HPDE6-E6E7 (cell line): ENCODE results near the gene ERBB2.
"Not testable (repeated sequence)": the region's sequence is repeated elsewhere in the genome, so short reads cannot be mapped to it uniquely, and the experiment has no call there.

Experiments
- DNase-seq: peaks from one replicate; pipeline ENCODE4 v3.0.0; 2011; ENCODE audit warnings: missing footprints; ENCODE audit errors: extremely low spot score

The ERBB2 gene

DNA sequence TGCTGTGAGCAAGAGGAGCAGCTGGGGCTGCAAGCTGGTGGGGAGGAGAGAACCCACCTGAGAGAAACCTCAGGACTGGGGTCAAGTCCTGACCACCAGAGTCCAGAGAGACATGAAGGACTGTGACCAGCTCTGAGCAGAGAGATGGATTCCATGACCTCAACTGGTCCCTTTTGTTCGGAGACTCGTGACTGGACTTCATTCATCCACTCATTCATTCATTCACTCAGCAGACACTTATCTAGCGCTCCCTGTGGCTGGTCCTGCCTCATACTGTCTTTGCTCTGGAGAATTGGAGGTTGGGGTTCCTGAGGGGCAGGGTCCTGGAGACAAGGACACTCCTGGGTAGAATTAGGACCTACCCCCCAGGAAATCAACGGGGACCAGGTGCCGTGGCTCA lies 4.0 kb downstream of the ERBB2 start:
- DNase-seq: no peak

DNA sequence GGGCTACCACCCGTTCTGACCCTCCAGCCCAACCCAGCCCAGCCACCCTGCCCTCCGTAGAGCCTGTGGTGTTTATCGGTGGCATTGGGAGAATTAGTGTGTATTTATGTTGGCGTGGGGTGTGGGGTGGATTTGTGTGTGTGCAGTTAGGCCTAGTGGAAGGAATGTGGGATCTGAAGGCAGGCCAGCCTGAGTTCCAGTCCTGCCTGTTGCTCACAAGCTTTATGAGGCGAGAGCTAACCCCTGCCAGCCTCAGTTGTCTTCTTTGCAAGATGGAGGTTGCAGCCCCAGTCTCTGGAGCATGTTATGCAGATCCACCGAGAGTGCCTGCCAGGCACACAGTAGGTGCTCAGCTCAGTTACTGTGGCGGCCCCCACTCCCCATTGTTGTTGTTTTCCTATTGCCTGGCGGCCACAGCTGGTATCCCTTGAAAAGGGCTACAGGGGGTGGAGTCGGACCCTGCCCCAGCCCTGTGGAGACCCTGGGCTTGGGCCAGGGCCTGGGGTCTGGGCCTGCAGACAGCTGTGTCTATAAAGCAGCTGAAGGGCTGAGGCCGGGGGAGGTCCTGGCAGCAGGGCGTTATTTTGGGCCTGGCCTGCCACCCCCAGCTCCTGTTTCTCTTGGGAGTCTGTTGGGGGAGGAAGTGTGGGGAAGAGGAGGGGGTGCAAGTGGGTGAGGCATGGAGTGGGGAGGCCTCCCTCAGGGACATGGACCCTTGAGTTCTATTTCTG lies 5.1 kb downstream of the ERBB2 start:
- DNase-seq: no peak

DNA sequence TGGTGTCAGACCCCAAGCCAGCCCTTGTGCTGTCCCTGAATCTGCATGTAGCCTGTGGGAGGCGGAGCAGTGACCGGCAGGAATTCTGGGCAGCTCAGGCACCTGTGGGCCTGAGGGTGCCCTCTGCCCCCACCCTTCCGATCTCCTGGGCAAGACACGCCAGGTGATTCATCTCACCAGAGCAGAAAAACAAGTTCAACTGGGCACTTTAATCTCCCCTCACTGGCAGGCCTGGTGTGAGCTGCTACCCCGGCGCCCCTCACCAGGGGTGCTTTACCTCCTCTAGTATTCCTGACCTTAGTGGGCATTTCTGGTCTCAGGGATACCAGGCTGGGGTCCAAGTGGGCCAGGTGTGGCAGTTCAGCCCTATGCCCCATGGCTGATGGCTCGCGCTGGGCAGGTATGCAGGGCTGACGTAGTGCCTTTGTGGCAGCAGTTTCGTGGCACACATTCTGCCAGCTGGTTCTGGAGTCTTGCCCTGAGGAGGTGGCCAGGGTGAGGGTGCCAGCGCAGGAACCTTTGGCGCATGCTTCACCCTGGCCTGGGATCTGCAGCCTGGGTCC lies 6.0 kb downstream of the ERBB2 start:
- peak; percentile 91 for DNase-seq

DNA sequence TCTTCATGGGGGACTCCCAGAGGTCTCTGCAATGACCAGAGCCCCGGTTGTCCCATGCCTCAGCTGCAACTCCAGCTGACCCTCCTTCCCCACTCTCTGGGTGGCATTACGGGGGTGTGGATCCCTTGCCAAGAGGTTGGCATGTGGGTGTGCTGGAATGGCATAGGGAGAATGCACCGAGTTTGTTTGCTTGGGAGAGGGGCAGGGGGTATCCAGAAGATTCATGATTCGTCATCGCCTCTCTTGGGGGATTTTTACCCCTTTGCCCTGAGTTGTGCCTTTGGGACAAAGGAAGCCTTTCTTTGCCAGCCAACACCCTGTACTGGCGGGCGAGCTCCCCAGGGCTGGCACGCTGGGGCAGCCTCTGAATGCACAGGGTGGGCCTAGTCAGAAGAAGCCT lies 6.5 kb downstream of the ERBB2 start:
- no peak for DNase-seq

DNA sequence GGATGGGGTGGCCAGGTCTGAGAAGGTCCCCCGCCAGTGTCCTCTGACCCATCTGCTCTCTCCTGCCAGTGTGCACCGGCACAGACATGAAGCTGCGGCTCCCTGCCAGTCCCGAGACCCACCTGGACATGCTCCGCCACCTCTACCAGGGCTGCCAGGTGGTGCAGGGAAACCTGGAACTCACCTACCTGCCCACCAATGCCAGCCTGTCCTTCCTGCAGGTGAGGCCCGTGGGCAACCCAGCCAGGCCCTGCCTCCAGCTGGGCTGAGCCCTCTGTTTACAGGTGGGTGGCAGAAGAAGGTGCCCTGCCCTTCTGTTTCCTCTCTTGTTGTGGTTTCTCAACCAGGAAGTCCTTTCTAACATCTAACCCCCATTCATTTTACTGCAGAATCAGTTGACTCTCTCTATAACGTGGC lies 7.1 kb downstream of the ERBB2 start:
- DNase-seq: no peak

DNA sequence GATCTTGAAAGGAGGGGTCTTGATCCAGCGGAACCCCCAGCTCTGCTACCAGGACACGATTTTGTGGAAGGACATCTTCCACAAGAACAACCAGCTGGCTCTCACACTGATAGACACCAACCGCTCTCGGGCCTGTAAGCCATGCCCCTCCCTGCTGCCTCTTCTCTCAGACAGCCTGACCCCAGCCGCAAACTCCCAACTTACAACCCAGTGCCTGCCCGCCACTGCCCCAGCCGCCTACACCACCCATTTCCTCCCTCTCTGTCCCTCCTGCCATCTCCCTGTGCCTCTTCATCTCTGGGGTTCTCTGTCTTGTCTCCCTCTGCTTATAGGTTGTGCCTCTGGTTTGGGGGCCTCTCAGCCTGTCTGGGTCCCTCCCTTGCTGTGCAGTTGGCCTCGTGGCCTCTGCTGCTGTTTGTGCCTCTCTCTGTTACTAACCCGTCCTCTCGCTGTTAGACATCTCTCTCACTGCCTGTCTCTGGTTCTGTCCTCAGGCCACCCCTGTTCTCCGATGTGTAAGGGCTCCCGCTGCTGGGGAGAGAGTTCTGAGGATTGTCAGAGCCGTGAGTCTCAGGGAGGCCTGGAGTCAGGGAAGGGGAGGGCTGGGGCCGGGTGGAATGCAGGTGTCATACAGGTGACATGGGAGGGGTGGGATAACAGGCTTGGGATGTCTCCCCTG lies 9.6 kb downstream of the ERBB2 start:
- no peak for DNase-seq

DNA sequence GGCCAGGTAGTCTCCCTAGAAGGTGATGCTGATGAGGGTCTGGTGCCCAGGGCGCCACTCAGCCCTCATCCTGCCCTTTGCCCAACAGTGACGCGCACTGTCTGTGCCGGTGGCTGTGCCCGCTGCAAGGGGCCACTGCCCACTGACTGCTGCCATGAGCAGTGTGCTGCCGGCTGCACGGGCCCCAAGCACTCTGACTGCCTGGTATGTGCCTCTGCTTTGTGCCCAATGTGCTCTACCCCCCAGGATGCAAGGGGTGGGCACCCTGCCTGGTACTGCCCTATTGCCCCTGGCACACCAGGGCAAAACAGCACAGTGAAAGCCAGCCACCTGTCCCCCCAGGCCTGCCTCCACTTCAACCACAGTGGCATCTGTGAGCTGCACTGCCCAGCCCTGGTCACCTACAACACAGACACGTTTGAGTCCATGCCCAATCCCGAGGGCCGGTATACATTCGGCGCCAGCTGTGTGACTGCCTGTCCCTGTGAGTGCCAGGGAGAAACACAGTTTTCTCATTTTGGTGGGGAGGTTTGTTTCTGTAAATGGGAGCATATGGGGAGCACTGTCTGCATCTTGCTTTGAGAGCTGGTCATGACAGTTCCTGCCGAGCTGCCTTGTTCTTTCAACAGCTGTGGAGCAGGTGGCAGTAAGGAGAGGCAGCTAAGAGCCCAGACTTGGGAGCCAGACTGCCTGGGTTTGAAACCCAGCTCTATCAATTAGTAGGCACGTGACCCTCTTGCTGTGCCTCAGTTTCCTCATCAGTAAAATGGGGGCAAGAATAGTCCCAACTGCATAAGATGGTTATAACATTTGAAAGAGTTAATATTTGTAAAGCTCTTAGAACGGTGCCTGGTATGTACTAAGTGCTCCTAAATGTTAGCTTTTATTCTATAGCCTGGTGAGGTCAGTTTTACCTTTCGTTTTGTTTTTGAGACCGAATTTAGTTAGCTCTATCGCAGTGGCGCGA lies 10.4 kb downstream of the ERBB2 start:
- no peak for DNase-seq

DNA sequence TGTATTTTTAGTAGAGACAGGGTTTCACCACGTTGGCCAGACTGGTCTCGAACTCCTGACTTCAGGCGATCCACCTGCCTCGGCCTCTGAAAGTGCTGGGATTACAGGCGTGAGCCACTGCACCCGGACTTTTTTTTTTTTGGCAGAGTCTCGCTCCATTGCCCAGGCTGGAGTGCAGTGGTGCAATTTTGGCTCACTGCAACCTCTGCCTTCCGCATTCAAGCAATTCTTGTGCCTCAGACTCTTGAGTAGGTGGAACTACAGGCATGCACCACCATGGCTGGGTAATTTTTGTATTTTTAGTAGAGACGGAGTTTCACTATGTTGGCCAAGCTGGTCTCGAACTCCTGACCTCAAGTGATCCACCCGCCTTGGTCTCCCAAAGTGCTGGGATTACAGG lies 11.2 kb downstream of the ERBB2 start:
- DNase-seq: not testable (repeated sequence)

DNA sequence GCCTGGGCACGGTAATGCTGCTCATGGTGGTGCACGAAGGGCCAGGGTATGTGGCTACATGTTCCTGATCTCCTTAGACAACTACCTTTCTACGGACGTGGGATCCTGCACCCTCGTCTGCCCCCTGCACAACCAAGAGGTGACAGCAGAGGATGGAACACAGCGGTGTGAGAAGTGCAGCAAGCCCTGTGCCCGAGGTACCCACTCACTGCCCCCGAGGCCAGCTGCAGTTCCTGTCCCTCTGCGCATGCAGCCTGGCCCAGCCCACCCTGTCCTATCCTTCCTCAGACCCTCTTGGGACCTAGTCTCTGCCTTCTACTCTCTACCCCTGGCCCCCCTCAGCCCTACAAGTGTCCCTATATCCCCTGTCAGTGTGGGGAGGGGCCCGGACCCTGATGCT lies 12.0 kb downstream of the ERBB2 start:
- no peak for DNase-seq

DNA sequence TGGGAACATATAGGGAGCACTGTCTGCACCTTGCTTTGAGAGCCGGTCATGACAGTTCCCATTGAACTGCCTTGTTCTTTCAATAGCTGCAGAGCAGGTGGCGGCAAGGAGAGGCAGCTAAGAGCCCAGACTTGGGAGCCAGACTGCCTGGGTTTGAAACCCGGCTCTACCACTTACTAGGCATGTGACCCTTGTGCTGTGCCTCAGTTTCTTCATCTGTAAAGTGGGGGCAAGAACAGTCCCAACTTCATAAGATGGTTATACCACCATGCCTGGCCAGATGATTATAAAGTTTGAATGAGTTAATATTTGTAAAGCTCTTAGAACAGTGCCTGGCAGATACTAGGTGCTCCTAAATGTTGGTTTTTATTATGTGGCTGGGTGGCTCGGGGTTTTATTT lies 14.4 kb downstream of the ERBB2 start:
- DNase-seq: no peak

DNA sequence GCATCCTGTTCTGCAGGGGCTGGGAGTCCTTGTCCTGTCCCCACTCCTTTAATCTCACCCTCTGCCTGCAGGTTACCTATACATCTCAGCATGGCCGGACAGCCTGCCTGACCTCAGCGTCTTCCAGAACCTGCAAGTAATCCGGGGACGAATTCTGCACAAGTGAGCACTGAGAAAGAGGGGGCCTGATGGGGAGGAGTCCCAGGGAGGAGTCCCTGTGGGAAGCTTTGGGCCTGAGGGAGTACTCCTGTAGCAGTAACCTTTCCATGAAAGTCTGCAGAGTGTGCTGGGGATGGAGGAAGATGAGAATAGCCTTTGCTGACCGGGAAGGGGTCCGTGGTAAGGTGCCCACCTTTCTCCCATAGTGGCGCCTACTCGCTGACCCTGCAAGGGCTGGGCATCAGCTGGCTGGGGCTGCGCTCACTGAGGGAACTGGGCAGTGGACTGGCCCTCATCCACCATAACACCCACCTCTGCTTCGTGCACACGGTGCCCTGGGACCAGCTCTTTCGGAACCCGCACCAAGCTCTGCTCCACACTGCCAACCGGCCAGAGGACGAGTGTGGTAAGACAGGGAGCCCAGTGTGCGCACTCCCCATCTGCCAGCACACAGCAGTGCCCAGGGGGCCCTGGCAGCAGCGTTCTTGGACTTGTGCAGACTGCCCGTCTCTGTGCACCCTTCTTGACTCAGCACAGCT lies 15.7 kb downstream of the ERBB2 start:
- DNase-seq: no peak

DNA sequence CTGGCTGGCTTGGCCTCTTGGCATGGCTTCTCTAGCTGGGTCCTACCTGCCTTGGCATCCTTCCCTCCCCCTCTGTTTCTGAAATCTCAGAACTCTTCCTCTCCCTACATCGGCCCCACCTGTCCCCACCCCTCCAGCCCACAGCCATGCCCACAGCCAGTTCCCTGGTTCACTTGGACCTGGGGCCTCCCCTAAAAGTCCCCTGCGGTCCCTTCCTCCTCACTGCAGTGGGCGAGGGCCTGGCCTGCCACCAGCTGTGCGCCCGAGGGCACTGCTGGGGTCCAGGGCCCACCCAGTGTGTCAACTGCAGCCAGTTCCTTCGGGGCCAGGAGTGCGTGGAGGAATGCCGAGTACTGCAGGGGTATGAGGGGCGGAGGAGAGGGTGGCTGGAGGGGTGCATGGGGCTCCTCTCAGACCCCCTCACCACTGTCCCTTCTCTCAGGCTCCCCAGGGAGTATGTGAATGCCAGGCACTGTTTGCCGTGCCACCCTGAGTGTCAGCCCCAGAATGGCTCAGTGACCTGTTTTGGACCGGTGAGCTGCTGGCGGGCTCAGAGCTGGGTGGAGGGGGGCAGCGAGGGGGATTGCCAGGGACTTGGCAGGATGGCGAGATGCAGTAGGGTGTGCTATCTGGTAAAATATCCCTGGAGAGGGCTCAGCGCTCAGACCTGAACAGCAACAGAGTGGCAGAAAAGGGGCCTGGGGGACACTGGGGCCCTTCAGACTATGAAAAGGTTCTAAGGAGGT lies 16.4 kb downstream of the ERBB2 start:
- no peak for DNase-seq

DNA sequence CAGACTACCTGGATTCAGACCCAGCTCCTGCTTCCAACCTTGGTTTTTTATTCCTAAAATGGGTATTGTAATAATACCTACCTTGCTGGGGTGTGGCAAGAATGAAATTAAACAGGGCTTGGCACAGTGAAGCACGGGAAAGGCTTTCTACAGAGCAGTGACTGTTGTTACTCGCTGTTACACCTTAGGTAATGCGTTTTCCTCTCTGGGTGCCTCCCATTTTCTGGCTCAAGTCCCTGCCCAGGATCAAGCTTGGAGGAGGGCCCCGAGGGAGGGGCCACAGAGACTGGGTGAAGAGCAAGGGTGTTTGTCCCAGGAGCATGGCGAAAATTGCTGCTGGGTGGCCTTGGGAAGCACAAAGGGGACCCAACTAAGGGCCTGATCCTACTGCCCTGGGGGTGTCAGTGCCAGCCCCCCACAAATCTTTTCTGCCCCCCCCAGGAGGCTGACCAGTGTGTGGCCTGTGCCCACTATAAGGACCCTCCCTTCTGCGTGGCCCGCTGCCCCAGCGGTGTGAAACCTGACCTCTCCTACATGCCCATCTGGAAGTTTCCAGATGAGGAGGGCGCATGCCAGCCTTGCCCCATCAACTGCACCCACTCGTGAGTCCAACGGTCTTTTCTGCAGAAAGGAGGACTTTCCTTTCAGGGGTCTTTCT lies 17.1 kb downstream of the ERBB2 start:
- no peak for DNase-seq

DNA sequence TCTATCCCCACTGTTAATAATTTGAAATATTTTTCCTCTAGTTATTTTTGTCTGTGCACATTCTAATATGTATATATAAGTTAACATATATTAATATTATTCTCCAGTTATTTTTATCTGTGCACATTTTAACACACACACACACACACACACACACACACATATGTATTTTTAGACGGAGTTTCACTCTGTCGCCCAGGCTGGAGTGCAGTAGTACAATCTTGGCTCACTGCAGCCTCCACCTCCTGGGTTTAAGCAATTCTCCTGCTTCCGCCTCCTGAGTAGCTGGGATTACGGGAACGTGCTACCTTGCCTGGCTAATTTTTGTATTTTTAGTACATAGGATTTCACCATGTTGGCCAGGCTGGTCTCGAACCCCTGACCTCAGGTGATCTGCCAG lies 17.8 kb downstream of the ERBB2 start:
- no peak for DNase-seq

DNA sequence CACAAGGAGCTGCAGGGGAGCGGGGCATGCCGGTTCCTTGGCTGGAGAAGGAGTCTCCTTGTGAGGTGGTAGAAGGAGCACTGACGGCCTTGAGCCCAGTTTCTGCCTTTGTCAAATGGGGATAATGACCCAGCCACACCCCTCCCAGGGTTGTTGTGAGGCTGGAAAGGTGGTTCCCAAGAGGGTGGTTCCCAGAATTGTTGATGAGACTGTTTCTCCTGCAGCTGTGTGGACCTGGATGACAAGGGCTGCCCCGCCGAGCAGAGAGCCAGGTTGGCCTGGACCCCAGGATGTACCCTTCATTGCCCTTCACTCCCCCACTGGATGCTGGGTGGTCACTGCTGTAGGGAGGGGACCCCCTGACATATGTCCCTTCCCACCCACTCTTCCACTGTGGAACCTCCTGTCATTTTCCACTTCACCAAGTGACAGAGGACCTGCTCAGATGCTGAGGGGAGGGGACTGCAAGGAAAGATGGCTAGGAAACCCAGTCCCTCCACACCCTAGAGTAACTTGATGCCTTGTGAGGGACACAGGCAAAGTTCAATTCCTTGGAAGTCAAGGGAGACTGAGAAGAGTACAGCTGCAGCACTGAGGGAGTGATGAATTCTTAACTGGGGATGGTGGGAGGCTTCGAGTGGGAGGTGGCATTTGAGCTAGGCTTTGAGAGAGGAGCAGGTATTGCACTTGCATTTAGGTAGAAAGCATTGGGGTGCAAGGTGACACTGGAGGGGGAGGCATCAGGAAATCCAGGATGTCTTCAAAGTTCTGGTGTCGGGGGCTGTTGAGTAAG lies 19.9 kb downstream of the ERBB2 start:
- no peak for DNase-seq

DNA sequence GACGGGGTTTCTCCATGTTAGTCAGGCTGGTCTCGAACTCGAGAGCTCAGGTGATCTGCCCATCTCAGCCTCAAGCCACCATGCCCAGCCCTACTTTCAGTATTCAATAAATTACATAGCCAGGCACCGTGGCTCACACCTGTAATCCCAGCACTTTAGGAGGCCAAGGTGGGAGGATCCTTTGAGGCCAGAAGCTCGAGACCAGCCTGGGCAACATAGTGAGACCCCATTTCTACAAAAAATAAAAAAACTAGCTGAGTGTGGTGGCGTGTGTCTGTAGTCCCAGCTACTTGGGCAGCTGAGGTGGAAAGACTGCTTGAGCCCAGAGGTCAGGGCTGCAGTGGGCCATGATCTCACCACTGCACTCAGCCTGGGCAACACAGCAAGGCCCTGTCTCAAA lies 22.2 kb downstream of the ERBB2 start:
- DNase-seq: no peak

DNA sequence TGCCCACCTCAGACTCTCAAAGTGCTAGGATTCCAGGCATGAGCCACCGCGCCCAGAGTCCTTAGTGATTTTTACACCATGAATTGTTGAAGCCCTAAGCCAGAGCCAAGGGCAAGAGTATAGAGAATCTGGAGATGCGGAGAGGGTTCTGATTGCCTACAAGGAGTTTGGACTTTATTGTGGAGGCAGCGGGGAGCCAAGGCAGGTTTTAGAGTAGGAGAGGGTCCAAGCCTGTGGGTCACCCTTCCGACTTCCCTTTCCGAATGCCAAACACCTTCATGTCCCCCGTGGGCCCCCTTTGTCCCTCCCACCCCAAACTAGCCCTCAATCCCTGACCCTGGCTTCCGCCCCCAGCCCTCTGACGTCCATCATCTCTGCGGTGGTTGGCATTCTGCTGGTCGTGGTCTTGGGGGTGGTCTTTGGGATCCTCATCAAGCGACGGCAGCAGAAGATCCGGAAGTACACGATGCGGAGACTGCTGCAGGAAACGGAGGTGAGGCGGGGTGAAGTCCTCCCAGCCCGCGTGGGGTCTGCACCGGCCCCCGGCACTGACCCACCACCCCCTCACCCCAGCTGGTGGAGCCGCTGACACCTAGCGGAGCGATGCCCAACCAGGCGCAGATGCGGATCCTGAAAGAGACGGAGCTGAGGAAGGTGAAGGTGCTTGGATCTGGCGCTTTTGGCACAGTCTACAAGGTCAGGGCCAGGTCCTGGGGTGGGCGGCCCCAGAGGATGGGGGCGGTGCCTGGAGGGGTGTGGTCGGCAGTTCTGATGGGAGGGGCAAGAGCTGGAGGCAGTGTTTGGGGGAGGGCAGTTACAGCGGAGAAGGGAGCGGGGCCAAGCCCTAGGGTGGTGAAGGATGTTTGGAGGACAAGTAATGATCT lies 23.3 kb downstream of the ERBB2 start:
- no peak for DNase-seq

DNA sequence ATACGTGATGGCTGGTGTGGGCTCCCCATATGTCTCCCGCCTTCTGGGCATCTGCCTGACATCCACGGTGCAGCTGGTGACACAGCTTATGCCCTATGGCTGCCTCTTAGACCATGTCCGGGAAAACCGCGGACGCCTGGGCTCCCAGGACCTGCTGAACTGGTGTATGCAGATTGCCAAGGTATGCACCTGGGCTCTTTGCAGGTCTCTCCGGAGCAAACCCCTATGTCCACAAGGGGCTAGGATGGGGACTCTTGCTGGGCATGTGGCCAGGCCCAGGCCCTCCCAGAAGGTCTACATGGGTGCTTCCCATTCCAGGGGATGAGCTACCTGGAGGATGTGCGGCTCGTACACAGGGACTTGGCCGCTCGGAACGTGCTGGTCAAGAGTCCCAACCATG lies 24.9 kb downstream of the ERBB2 start:
- DNase-seq: no peak
